NCI-H2081 treated with DMSO at 0.1 percent for 48 hours (cell line): ENCODE data around the gene PSMC4.

Experiments
- DNase-seq: peaks from one replicate; lab custom pipeline; 2025; lab: John Stamatoyannopoulos, UW

PSMC4 gene

GRCh38 chr19:39993605-39994004 lies 22.6 kb downstream of the PSMC4 start:
- no peak for DNase-seq

- no peak for DNase-seq
Measured at GRCh38 chr19:39994361-39994760, 23.4 kb downstream of the PSMC4 start.

- DNase-seq = no peak
Measured at GRCh38 chr19:39995794-39996193, 24.8 kb downstream of the PSMC4 start.

GRCh38 chr19:39996218-39996810 lies 25.3 kb downstream of the PSMC4 start:
- DNase-seq = no peak

GRCh38 chr19:39996811-39997637 lies 26.1 kb downstream of the PSMC4 start, which contains the start of gene ZNF546:
TSS of gene ZNF546 (plus strand) at chr19:39997060. CDS start at chr19:39998327, 1,267 bp downstream.
- DNase-seq = peak; percentile 60

GRCh38 chr19:39997638-39998216 lies 26.8 kb downstream of the PSMC4 start:
- no peak for DNase-seq

- no peak for DNase-seq
Measured at GRCh38 chr19:39998501-39998900, 27.5 kb downstream of the PSMC4 start.

GRCh38 chr19:40005691-40006272 lies 34.8 kb downstream of the PSMC4 start:
- DNase-seq = no peak

GRCh38 chr19:40006273-40006691 lies 35.3 kb downstream of the PSMC4 start:
- no peak for DNase-seq

GRCh38 chr19:40009674-40010073 lies 38.7 kb downstream of the PSMC4 start:
- no peak for DNase-seq

- no peak for DNase-seq
Measured at GRCh38 chr19:40013991-40014390, 43.0 kb downstream of the PSMC4 start.

- DNase-seq = no peak
Measured at GRCh38 chr19:40023969-40024368, 53.0 kb downstream of the PSMC4 start.

- no peak for DNase-seq
Measured at GRCh38 chr19:40025938-40026596, 55.1 kb downstream of the PSMC4 start.

GRCh38 chr19:40026597-40026970 lies 55.6 kb downstream of the PSMC4 start:
- DNase-seq = no peak
